Parathyroid adenoma (tissue), 2 donors: Measurements from ENCODE around the gene OR8D1.

Source experiments
- H2AFZ ChIP-seq: fragments of 300-600 bp; sonication (generic); one replicate; pipeline ENCODE4 v1.7.0; 2017; ENCODE audit warnings: antibody characterized with exemption, mild to moderate bottlenecking
- H3K27ac ChIP-seq: fragments of 300-600 bp; sonication (generic); one replicate; pipeline ENCODE4 v1.7.0; 2017
- H3K27me3 ChIP-seq: fragments of 300-600 bp; sonication (generic); one replicate; pipeline ENCODE4 v1.7.0; 2017; ENCODE audit warnings: low read length; ENCODE audit not compliant: control insufficient read depth, insufficient read depth
- H3K36me3 ChIP-seq: fragments of 300-600 bp; sonication (generic); one replicate; pipeline ENCODE4 v1.7.0; 2017; ENCODE audit warnings: low read length; ENCODE audit not compliant: control insufficient read depth, insufficient read depth
- H3K4me1 ChIP-seq: fragments of 300-600 bp; sonication (generic); one replicate; pipeline ENCODE4 v1.7.0; 2017; ENCODE audit warnings: control low read depth
- H3K4me2 ChIP-seq: fragments of 300-600 bp; sonication (generic); one replicate; pipeline ENCODE4 v1.7.0; 2017; ENCODE audit warnings: low read length
- H3K4me3 ChIP-seq: fragments of 300-600 bp; sonication (generic); one replicate; pipeline ENCODE4 v1.7.0; 2017; ENCODE audit warnings: low read depth, low read length
- H3K79me2 ChIP-seq: fragments of 300-600 bp; sonication (generic); one replicate; pipeline ENCODE4 v1.7.0; 2017; ENCODE audit warnings: control low read depth
- H3K9ac ChIP-seq: fragments of 300-600 bp; sonication (generic); one replicate; pipeline ENCODE4 v1.7.0; 2017; ENCODE audit warnings: mild to moderate bottlenecking
- H3K9me3 ChIP-seq: fragments of 300-600 bp; sonication (generic); one replicate; pipeline ENCODE4 v1.7.0; 2017; ENCODE audit warnings: low read length; ENCODE audit not compliant: control insufficient read depth
- TF ChIP-seq, protein P1 (sequence below): fragments of 300-600 bp; sonication (generic); IDR thresholded peaks from one replicate; pipeline ENCODE4 v1.7.0; 2017; ENCODE audit warnings: antibody characterized with exemption, mild to moderate bottlenecking
- donor health status: primary hyperparathyroidism.

OR8D1 gene

DNA sequence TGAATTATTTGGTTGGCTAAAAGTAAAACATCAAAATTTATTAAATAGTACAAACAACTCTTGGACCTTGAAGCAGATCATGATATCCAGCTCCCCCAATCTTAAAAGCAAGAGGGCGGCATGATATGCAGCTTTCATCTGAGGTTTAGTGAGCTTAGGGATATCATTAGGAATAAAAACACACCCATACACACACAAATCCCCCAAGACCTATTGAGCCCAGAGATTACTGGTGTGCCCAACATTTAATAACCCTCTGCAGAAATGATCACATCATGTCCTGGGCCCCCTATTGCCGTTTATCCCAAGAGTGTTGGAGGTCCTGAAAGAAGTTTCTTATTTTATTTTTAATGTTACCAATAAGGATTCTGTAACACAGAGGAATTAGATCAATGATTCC, at the start of gene OR8D1:
TSS of gene OR8D1 (minus strand) at position 101 of the 400 bp plus-strand sequence. CDS start 3,183 bp downstream, outside the sequence.
- Histone ChIP-seq H3K79me2 (no peaks in the 10 kb centered on the region), H2AFZ (no peak within 1 kb of the TSS), H3K9me3 (no peaks in the 10 kb centered on the region), H3K27me3 (no peaks in the 10 kb centered on the region), H3K4me1 (no peaks in the 10 kb centered on the region), H3K36me3 (no peaks in the 10 kb centered on the region), H3K4me3 (no peak within 1 kb of the TSS), H3K27ac (no peak within 1 kb of the TSS), H3K4me2 (no peak within 1 kb of the TSS), H3K9ac (no peak within 1 kb of the TSS)
- TF ChIP-seq, protein P1, sequence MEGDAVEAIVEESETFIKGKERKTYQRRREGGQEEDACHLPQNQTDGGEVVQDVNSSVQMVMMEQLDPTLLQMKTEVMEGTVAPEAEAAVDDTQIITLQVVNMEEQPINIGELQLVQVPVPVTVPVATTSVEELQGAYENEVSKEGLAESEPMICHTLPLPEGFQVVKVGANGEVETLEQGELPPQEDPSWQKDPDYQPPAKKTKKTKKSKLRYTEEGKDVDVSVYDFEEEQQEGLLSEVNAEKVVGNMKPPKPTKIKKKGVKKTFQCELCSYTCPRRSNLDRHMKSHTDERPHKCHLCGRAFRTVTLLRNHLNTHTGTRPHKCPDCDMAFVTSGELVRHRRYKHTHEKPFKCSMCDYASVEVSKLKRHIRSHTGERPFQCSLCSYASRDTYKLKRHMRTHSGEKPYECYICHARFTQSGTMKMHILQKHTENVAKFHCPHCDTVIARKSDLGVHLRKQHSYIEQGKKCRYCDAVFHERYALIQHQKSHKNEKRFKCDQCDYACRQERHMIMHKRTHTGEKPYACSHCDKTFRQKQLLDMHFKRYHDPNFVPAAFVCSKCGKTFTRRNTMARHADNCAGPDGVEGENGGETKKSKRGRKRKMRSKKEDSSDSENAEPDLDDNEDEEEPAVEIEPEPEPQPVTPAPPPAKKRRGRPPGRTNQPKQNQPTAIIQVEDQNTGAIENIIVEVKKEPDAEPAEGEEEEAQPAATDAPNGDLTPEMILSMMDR, result no peak

DNA sequence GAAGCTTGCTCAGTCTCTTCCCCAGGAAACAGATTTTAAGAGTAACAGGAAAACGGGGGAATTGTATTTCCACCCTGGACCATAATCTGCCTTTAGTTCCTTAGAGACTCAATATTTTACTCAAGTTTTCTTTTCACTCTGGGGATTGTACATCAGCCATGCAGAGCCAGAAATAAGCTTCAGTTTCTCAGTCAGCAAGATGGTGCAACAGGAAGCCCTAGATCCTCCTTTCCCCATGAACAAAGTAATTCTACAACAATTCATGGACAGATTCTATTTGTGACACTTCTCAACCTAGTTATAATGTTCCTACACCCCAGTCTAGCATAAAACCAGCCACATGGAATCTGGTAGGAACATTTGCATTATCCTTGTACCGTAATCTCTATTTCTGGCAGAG, 45.8 kb upstream of the OR8D1 start:
- Histone ChIP-seq H3K4me2 (no peak overlapping the region), H2AFZ (no peak overlapping the region), H3K36me3 (no peaks in the 10 kb centered on the region), H3K79me2 (no peaks in the 10 kb centered on the region), H3K9me3 (no peaks in the 10 kb centered on the region), H3K4me3 (no peak overlapping the region), H3K9ac (no peak overlapping the region), H3K27me3 (no peaks in the 10 kb centered on the region), H3K27ac (no peak overlapping the region), H3K4me1 (no peaks in the 10 kb centered on the region)
- TF ChIP-seq, protein P1, result no peak

DNA sequence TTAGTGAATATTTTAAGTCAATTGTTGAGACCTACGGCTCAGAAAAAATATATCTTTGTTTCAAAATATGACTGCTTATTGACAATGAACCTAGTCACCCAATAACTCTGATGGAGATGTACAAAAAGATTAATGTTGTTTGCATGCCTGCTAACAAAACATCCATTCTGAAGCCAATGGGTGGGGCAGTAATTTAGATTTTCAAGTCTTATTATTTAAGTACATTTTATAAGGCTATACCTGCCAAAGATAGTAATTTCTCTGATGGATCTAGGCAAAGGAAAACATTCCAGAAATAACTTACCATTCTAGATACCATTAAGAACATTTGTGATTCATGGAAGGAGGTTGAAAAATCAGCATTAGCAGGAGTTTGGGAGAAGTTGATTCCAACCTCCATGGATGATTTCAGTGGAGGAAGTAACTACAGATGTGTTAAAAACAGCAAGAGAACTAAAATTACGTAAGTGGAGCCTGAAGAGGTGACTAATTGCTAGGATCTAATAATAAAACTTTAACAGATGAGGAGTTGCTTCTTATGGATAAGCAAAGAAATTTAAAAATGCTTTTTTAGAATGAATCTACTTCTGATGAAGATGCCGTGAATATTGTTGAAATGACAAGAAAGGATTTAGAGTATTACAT, 32.7 kb upstream of the OR8D1 start:
- Histone ChIP-seq H2AFZ (no peak overlapping the region), H3K9ac (no peak overlapping the region), H3K79me2 (no peaks in the 10 kb centered on the region), H3K9me3 (no peaks in the 10 kb centered on the region), H3K4me2 (no peak overlapping the region), H3K4me1 (no peaks in the 10 kb centered on the region), H3K27ac (no peak overlapping the region), H3K27me3 (no peaks in the 10 kb centered on the region), H3K36me3 (no peaks in the 10 kb centered on the region), H3K4me3 (no peak overlapping the region)
- TF ChIP-seq, protein P1, result no peak

DNA sequence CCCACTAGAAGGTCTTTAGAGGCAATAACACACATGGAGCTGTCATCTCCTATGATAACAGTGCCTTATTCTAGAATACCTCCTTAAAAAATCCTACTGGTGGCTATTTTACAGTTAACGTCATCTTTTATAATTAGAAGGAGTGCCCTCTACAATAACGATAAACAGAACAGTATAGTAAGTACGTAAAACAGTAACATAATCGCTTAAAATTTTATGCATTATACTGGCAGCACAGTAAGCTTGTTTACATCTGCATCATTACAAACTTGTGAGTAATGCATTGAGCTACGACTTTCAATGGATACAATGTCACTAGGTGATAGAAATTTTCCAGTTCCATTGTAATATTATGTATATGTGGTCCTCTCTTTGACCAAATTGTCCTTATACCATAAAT, 30.6 kb upstream of the OR8D1 start:
- TF ChIP-seq, protein P1, result no peak
- H3K9ac ChIP-seq, result no peak overlapping the region
- no peak overlapping the region for H3K27ac ChIP-seq
- H3K79me2 ChIP-seq, result no peaks in the 10 kb centered on the region
- no peak overlapping the region for H3K4me3 ChIP-seq
- no peaks in the 10 kb centered on the region for H3K36me3 ChIP-seq
- no peaks in the 10 kb centered on the region for H3K27me3 ChIP-seq
- no peak overlapping the region for H2AFZ ChIP-seq
- no peaks in the 10 kb centered on the region for H3K4me1 ChIP-seq
- H3K9me3 ChIP-seq, result no peaks in the 10 kb centered on the region
- no peak overlapping the region for H3K4me2 ChIP-seq

DNA sequence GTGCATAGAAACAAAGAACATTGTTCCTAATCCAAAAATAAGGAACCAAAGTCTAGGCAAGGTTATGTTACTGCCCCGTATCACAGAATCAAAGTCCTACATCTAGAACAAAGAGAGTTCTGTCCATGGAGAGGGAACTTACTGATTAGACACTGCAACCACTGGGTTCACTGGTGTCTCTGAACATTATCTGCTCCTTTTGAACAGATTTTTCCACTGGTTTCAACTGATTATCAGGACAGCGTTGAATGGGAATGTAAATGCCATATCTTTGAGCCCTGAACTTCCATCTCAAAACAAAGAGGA, 26.3 kb upstream of the OR8D1 start:
- Histone ChIP-seq H3K27ac (no peak overlapping the region), H3K36me3 (no peaks in the 10 kb centered on the region), H3K4me3 (no peak overlapping the region), H3K79me2 (no peaks in the 10 kb centered on the region), H3K4me2 (no peak overlapping the region), H3K9ac (no peak overlapping the region), H2AFZ (no peak overlapping the region), H3K27me3 (no peaks in the 10 kb centered on the region), H3K9me3 (no peaks in the 10 kb centered on the region), H3K4me1 (no peaks in the 10 kb centered on the region)
- TF ChIP-seq, protein P1, result no peak
